Measurements from ENCODE around the gene KANSL2. TPM values are rescaled to one million over a fixed set of nuclear protein-coding genes. Genes with fewer than 3 reads are reported as not detected.
A peak's percentile ranks its signal among the peaks of the same experiment; 100 is the strongest.

KANSL2 gene
- total and polyA plus RNA-seq, 2 of the 4 experiments (the other 2 are of a cell fraction), result 25.2 to 47.5 TPM

GRCh38 chr12:48681399-48681709 lies 684 bp downstream of the KANSL2 start:
- Histone ChIP-seq H3K56ac (ENCODE audit: extremely low read depth, insufficient read depth, low read length) (peak overlapping the region; percentile 98), H3K4ac (ENCODE audit: low read depth, low read length) (peak overlapping the region; percentile 97), H4K20me1 (ENCODE audit: insufficient read depth, low read length) (peaks cover 43% of the 10 kb centered on the region), H3K36me3 (ENCODE audit: control insufficient read depth, insufficient read depth, low read length) (peaks cover 15% of the 10 kb centered on the region), H3K4me2 (ENCODE audit: low read depth, low read length) (peak overlapping the region; percentile 88), H2BK120ac (ENCODE audit: low read depth, low read length) (no peak overlapping the region), H4K91ac (ENCODE audit: insufficient read depth, low read depth, low read length) (peak overlapping the region; percentile 96), H4K5ac (ENCODE audit: low read depth, low read length) (peak overlapping the region; percentile 9; the same call in 1 of the 2 replicates), H3K27ac (ENCODE audit: insufficient read depth, low read length) (peak overlapping the region; percentile 93), H3K4me3 (ENCODE audit: insufficient read depth, low read depth, low read length) (peak overlapping the region; percentile 88), H2BK20ac (ENCODE audit: low read depth, low read length) (no peak overlapping the region), H2AK9ac (replicated peaks; ENCODE audit: low read depth, low read length, poor library complexity) (peak overlapping the region; percentile 92), H3K14ac (replicated peaks; ENCODE audit: low read depth, low read length) (peak overlapping the region; percentile 98), H3K9me1 (ENCODE audit: insufficient read depth, low read length) (peaks cover 11% of the 10 kb centered on the region), H3K4me1 (ENCODE audit: control insufficient read depth, insufficient read depth, low read length) (peaks cover 4% of the 10 kb centered on the region), H3K23ac (ENCODE audit: low read depth, low read length) (peak overlapping the region; percentile 95), H3K9ac (ENCODE audit: low read depth, low read length) (peak overlapping the region; percentile 97), H2BK15ac (ENCODE audit: low read depth, low read length) (no peak overlapping the region), H3K27me3 (ENCODE audit: control insufficient read depth, insufficient read depth, low read length) (no peaks in the 10 kb centered on the region), H2AK5ac (ENCODE audit: low read depth, low read length) (peak overlapping the region; percentile 93; the same call in 1 of the 2 replicates), H3K18ac (ENCODE audit: low read depth, low read length) (peak overlapping the region; percentile 16; the same call in 1 of the 2 replicates), H3K9me3 (ENCODE audit: control insufficient read depth, insufficient read depth, low read length) (no peaks in the 10 kb centered on the region), H4K8ac (ENCODE audit: low read depth in 2 of 2, low read length in 2 of 2) (peak overlapping the region; percentile 80 to 97), H3K79me1 (ENCODE audit: low read depth in 1 of 2, low read length in 2 of 2) (peaks cover 20 to 35% of the 10 kb centered on the region in 2 experiments), H2AFZ (replicated peaks; ENCODE audit: low read length, poor library complexity) (peak overlapping the region; percentile 95), H2BK5ac (ENCODE audit: low read depth, low read length, poor library complexity, severe bottlenecking) (peak overlapping the region; percentile 79)
- TSS peak; percentile 39 for BruUV-seq (replicated peaks)
- peak; percentile 14 for DNase-seq
- no peak for ATAC-seq (ENCODE audit: low read depth)
- dilution Hi-C loops (cut with HindIII; ENCODE audit: low sequenced_read_pairs, unreplicated experiment), result no loop called here
- WGBS, 2 experiments (ENCODE audit: extremely low coverage in 2 of 2, insufficient read length in 1 of 2), result 0% methylated on average over 5 of the region's 11 CpGs; no CpG with 5 or more reads in 1 of the 2 experiments
- ChIA-PET CTCF (no interaction called here), POLR2A (ENCODE audit: unreplicated experiment) (no interaction called here)
- intact Hi-C loops (cut with micrococcal nuclease), result loop anchor here (5.0 kb wide), 1 partner anchor 116 kb away; no protein-coding TSS in a partner anchor
- in situ Hi-C loops (cut with MboI; ENCODE audit: low sequenced_read_pairs), result no loop called here
- no peak for TF ChIP-seq MXI1 (IDR thresholded peaks at IDR 0.05; ENCODE audit: borderline replicate concordance, low read depth, low read length)
- TF ChIP-seq NFE2L2 (IDR thresholded peaks at IDR 0.05; ENCODE audit: low read depth, low read length), result no peak
- no peak for TF ChIP-seq RFX5 (IDR thresholded peaks at IDR 0.05; ENCODE audit: low read depth, low read length)
- no peak for TF ChIP-seq CEBPB (IDR thresholded peaks at IDR 0.05; ENCODE audit: low read depth, low read length)
- TF ChIP-seq USF2 (IDR thresholded peaks at IDR 0.05; ENCODE audit: low read depth, low read length), result no peak
- no peak for TF ChIP-seq FOS (IDR thresholded peaks at IDR 0.05; ENCODE audit: low read depth, low read length)
- no peak for TF ChIP-seq RCOR1 (IDR thresholded peaks at IDR 0.05; ENCODE audit: insufficient replicate concordance, low read length)
- no peak for TF ChIP-seq MAZ (IDR thresholded peaks at IDR 0.05; ENCODE audit: borderline replicate concordance, low read depth, low read length)
- no peak for TF ChIP-seq CHD1 (IDR thresholded peaks at IDR 0.05; ENCODE audit: low read depth, low read length)
- TF ChIP-seq POLR2A (IDR thresholded peaks at IDR 0.05; ENCODE audit: low read depth, low read length), result no peak
- TF ChIP-seq, protein P1, sequence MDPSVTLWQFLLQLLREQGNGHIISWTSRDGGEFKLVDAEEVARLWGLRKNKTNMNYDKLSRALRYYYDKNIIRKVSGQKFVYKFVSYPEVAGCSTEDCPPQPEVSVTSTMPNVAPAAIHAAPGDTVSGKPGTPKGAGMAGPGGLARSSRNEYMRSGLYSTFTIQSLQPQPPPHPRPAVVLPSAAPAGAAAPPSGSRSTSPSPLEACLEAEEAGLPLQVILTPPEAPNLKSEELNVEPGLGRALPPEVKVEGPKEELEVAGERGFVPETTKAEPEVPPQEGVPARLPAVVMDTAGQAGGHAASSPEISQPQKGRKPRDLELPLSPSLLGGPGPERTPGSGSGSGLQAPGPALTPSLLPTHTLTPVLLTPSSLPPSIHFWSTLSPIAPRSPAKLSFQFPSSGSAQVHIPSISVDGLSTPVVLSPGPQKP (IDR thresholded peaks at IDR 0.05; ENCODE audit: borderline replicate concordance, low read depth, low read length), result no peak
- no peak for TF ChIP-seq CTCF (conservative IDR thresholded peaks at IDR 0.05; ENCODE audit: low read depth, low read length)
- no peak for TF ChIP-seq SMC3 (IDR thresholded peaks at IDR 0.05; ENCODE audit: low read depth, low read length)
- no peak for TF ChIP-seq RAD21 (IDR thresholded peaks at IDR 0.05; ENCODE audit: low read length)
- no peak for TF ChIP-seq BHLHE40 (IDR thresholded peaks at IDR 0.05; ENCODE audit: low read depth, low read length)
- TF ChIP-seq MAFK (IDR thresholded peaks at IDR 0.05; ENCODE audit: low read depth, low read length), result no peak

All from IMR-90 (cell line).